H1 (cell line): ENCODE measurements around the gene SHROOM3. TPM values are rescaled to one million over a fixed set of nuclear protein-coding genes. Genes with fewer than 3 reads are reported as not detected.

Experiments used
- CTCF ChIA-PET: fragments of 300-600 bp; sonication (Branson Sonifier 250); formaldehyde crosslinking; loops from one replicate; lab custom pipeline; 2021; ENCODE audit not compliant: partially characterized antibody; lab: Charles Lee
- POLR2A ChIA-PET: fragments of 300-600 bp; sonication (Branson Sonifier 250); formaldehyde crosslinking; loops from one replicate; lab custom pipeline; 2021; ENCODE audit warnings: inconsistent platforms; ENCODE audit not compliant: partially characterized antibody; lab: Charles Lee
- DNase-seq, 2 experiments: peaks; one replicate each; pipeline versions ENCODE4 v3.0.0 to v3.0.0-alpha.2; 2010 to 2022; ENCODE audit warnings: low spot score in 2 of 2, low read depth in 1 of 2, mixed read lengths in 1 of 2
- FAIRE-seq: peaks from 2 replicates; lab custom pipeline; 2011; peaks lifted over from hg19 to GRCh38; lab: Jason Lieb, UNC
- H2AFZ ChIP-seq: 2 replicates; pipeline ENCODE4 v1.8.1; 2012; ENCODE audit warnings: low read length, inconsistent platforms
- H2AK5ac ChIP-seq: 2 replicates; pipeline ENCODE4 v1.6.1; 2013; ENCODE audit warnings: low read depth, low read length
- H2BK120ac ChIP-seq: replicated peaks from 2 replicates; pipeline ENCODE3; 2013; ENCODE audit warnings: low read depth, low read length, inconsistent platforms
- H2BK12ac ChIP-seq: 2 replicates; pipeline ENCODE4 v1.6.1; 2013; ENCODE audit warnings: low read depth, low read length
- H2BK15ac ChIP-seq: 2 replicates; pipeline ENCODE4 v1.6.1; 2013; ENCODE audit warnings: low read length
- H2BK20ac ChIP-seq: 2 replicates; pipeline ENCODE4 v1.6.1; 2013; ENCODE audit warnings: low read length
- H2BK5ac ChIP-seq: 2 replicates; pipeline ENCODE4 v1.6.1; 2013; ENCODE audit warnings: low read depth, low read length
- H3K14ac ChIP-seq: 2 replicates; pipeline ENCODE4 v1.6.1; 2013; ENCODE audit warnings: inconsistent platforms; ENCODE audit not compliant: insufficient read length
- H3K18ac ChIP-seq: 2 replicates; pipeline ENCODE4 v1.6.1; 2013; ENCODE audit warnings: low read length; ENCODE audit errors: extremely low read depth
- H3K23ac ChIP-seq: 2 replicates; pipeline ENCODE4 v1.6.1; 2013; ENCODE audit warnings: inconsistent platforms; ENCODE audit not compliant: insufficient read length
- H3K23me2 ChIP-seq: 2 replicates; pipeline ENCODE4 v1.6.1; 2013; ENCODE audit warnings: low read depth, low read length
- H3K27ac ChIP-seq: 2 replicates; pipeline ENCODE4 v1.6.1; 2011; ENCODE audit warnings: low read depth, low read length, inconsistent platforms
- H3K27me3 ChIP-seq, 4 experiments: replicated peaks in 1 of 4; 1 replicate in 1 of 4; 2 replicates in 3 of 4; pipeline versions ENCODE4 v1.6.1 to v1.8.1; 2011 to 2013; ENCODE audit warnings: low read length in 3 of 4, mild to moderate bottlenecking in 3 of 4, inconsistent platforms in 2 of 4, mixed read lengths in 2 of 4, moderate library complexity in 1 of 4; ENCODE audit not compliant: control insufficient read depth in 3 of 4, insufficient read depth in 3 of 4; ENCODE audit errors: extremely low read depth in 1 of 4
- H3K36me3 ChIP-seq, 4 experiments: 2 replicates each; pipeline versions ENCODE4 v1.6.1 to v1.8.1; 2011 to 2013; ENCODE audit warnings: mild to moderate bottlenecking in 4 of 4, low read length in 3 of 4, moderate library complexity in 2 of 4, control low read depth in 1 of 4, inconsistent platforms in 1 of 4; ENCODE audit not compliant: insufficient read depth in 4 of 4, control insufficient read depth in 2 of 4
- H3K4ac ChIP-seq: replicated peaks from 2 replicates; pipeline ENCODE3; 2013; ENCODE audit warnings: low read length, low read depth, mixed read lengths, inconsistent platforms; ENCODE audit not compliant: insufficient read length
- H3K4me1 ChIP-seq, 4 experiments: replicated peaks in 1 of 4; 1 replicate in 1 of 4; 2 replicates in 3 of 4; pipeline versions ENCODE4 v1.6.1 to v1.8.1; 2011 to 2013; ENCODE audit warnings: low read length in 3 of 4, inconsistent platforms in 2 of 4, mixed read lengths in 1 of 4; ENCODE audit not compliant: insufficient read depth in 4 of 4, control insufficient read depth in 3 of 4
- H3K4me2 ChIP-seq, 2 experiments: 2 replicates each; pipeline versions ENCODE4 v1.6.1 to v1.8.1; 2011 to 2013; ENCODE audit warnings: low read depth in 2 of 2, low read length in 2 of 2, control low read depth in 1 of 2, inconsistent platforms in 1 of 2, mild to moderate bottlenecking in 1 of 2; ENCODE audit not compliant: insufficient read depth in 1 of 2
- H3K4me3 ChIP-seq, 4 experiments: fragments of 200-600, 300-600 bp in 1 of 4; sonication (generic), shearing (Covaris generic), sonication (Bioruptor Twin) in 1 of 4; 2 replicates each; pipeline versions ENCODE4 v1.5.1 to v1.8.1; 2011 to 2016; ENCODE audit warnings: low read length in 4 of 4, low read depth in 3 of 4, control low read depth in 2 of 4, inconsistent platforms in 2 of 4, mild to moderate bottlenecking in 2 of 4, mixed read lengths in 1 of 4, moderate library complexity in 1 of 4; ENCODE audit not compliant: insufficient read depth in 2 of 4; ENCODE audit errors: extremely low read depth in 1 of 4
- H3K56ac ChIP-seq: replicated peaks from 2 replicates; pipeline ENCODE3; 2013; ENCODE audit warnings: low read depth, mild to moderate bottlenecking, mixed read lengths, low read length, inconsistent platforms; ENCODE audit not compliant: insufficient read length
- H3K79me1 ChIP-seq: 2 replicates; pipeline ENCODE4 v1.6.1; 2013; ENCODE audit warnings: low read depth, low read length, control low read depth
- H3K79me2 ChIP-seq, 2 experiments: 2 replicates each; pipeline versions ENCODE4 v1.6.1 to v1.8.1; 2012 to 2013; ENCODE audit warnings: low read length in 2 of 2, mild to moderate bottlenecking in 2 of 2, inconsistent platforms in 1 of 2; ENCODE audit not compliant: insufficient read depth in 2 of 2, control insufficient read depth in 1 of 2
- H3K9ac ChIP-seq, 4 experiments: replicated peaks in 1 of 4; 1 replicate in 1 of 4; 2 replicates in 3 of 4; pipeline versions ENCODE4 v1.6.1 to v1.8.1; 2011 to 2013; ENCODE audit warnings: low read depth in 3 of 4, low read length in 3 of 4, control low read depth in 2 of 4, mild to moderate bottlenecking in 2 of 4, moderate library complexity in 2 of 4, inconsistent platforms in 1 of 4; ENCODE audit errors: extremely low read depth in 1 of 4
- H3K9me3 ChIP-seq, 2 experiments: 2 replicates each; pipeline versions ENCODE4 v1.6.1 to v1.8.1; 2012 to 2013; ENCODE audit warnings: mild to moderate bottlenecking in 2 of 2, moderate library complexity in 2 of 2, control low read depth in 1 of 2, inconsistent platforms in 1 of 2, low read depth in 1 of 2, low read length in 1 of 2, mixed read lengths in 1 of 2; ENCODE audit not compliant: insufficient read depth in 2 of 2
- H4K20me1 ChIP-seq, 2 experiments: replicated peaks in 1 of 2; 2 replicates each; pipeline versions ENCODE3 to v1.8.1; 2011 to 2013; ENCODE audit warnings: inconsistent platforms in 2 of 2, low read length in 2 of 2, mild to moderate bottlenecking in 1 of 2; ENCODE audit not compliant: insufficient read depth in 2 of 2, control insufficient read depth in 1 of 2
- H4K5ac ChIP-seq: 2 replicates; pipeline ENCODE4 v1.6.1; 2013; ENCODE audit warnings: low read length, low read depth, mixed read lengths, inconsistent platforms; ENCODE audit not compliant: insufficient read length
- H4K8ac ChIP-seq: 2 replicates; pipeline ENCODE4 v1.8.0; 2013; ENCODE audit warnings: mild to moderate bottlenecking, moderate library complexity, low read length, inconsistent platforms; ENCODE audit not compliant: insufficient read depth; ENCODE audit errors: extremely low read depth
- H4K91ac ChIP-seq: replicated peaks from 2 replicates; pipeline ENCODE3; 2013; ENCODE audit warnings: low read length, mixed read lengths, inconsistent platforms; ENCODE audit not compliant: insufficient read length
- CBX8 ChIP-seq: fragments of 300-800, 300-1000 bp; sonication (generic); IDR thresholded peaks from 2 replicates; pipeline ENCODE4 v1.7.1; 2016; ENCODE audit warnings: low read depth, low read length, borderline replicate concordance
- POLR2AphosphoS5 ChIP-seq: IDR thresholded peaks from 2 replicates; pipeline ENCODE4 v1.6.1; 2011; ENCODE audit warnings: low read depth, low read length
- RAD21 ChIP-seq, 2 experiments: IDR thresholded peaks in 1 of 2; conservative IDR thresholded peaks in 1 of 2; 2 replicates each; pipeline ENCODE4 v1.6.1; 2011; ENCODE audit warnings: low read depth in 2 of 2, low read length in 2 of 2, improper control_type of control experiment in 1 of 2, inconsistent platforms in 1 of 2, mild to moderate bottlenecking in 1 of 2, moderate library complexity in 1 of 2
- RXRA ChIP-seq: IDR thresholded peaks from 2 replicates; pipeline ENCODE4 v1.6.1; 2011; ENCODE audit warnings: low read depth, mild to moderate bottlenecking, low read length, moderate library complexity; ENCODE audit not compliant: insufficient read depth
- TAF7 ChIP-seq: optimal IDR thresholded peaks from 2 replicates; pipeline ENCODE3; 2011; ENCODE audit warnings: low read depth, mild to moderate bottlenecking, inconsistent platforms, low read length, moderate library complexity, borderline replicate concordance
- YY1 ChIP-seq: IDR thresholded peaks from 2 replicates; pipeline ENCODE4 v1.6.1; 2011; ENCODE audit warnings: low read depth, mild to moderate bottlenecking, low read length
- WGBS, 2 experiments: shearing (Covaris generic) in 1 of 2; methylation state at CpG; one replicate each; pipeline versions ENCODE4 v1.1.6 to v1.1.7; 2013 to 2015; ENCODE audit warnings: low lambda C conversion rate in 2 of 2, mixed read lengths in 2 of 2, inconsistent platforms in 1 of 2, low coverage in 1 of 2, missing lambda C conversion rate in 1 of 2; ENCODE audit not compliant: insufficient replicate concordance in 2 of 2, insufficient coverage in 1 of 2, insufficient read length in 1 of 2; ENCODE audit errors: extremely low coverage in 1 of 2, missing lambda C conversion rate in 1 of 2; 5-methylcytosine and 5-hydroxymethylcytosine counted together
- polyA plus RNA-seq, 7 experiments: library from polyadenylated mRNA; depleted of rRNA in 3 of 7; stranded (reverse) in 5 of 7; unstranded in 2 of 7; fragments of >200 nt in 5 of 7; fragments of 200-250 nt in 2 of 7; gene quantifications; 1 replicate in 5 of 7; 2 replicates in 1 of 7; 4 replicates in 1 of 7; pipeline versions ENCODE4 v1.2.1 to v1.2.3, GENCODE V29; 2011 to 2013; ENCODE audit warnings: missing spikeins in 2 of 7, mixed read lengths in 2 of 7
- total RNA-seq: library from RNA; stranded (reverse); fragmentation: NEBNext Ultra II Directional; extraction: Animal tissue kit (Norgen Biotek cat#: 25700); gene quantifications from 2 replicates; pipeline ENCODE4 v1.2.1, GENCODE V29; 2021
- TF ChIP-seq, protein P1 (sequence below), 3 experiments: IDR thresholded peaks; 1 replicate in 2 of 3; 2 replicates in 1 of 3; pipeline versions ENCODE4 v1.5.1 to v1.6.1; 2011; ENCODE audit warnings: low read length in 3 of 3, mild to moderate bottlenecking in 3 of 3, inconsistent platforms in 2 of 3, low read depth in 1 of 3, moderate library complexity in 1 of 3; ENCODE audit not compliant: insufficient read depth in 1 of 3; ENCODE audit errors: control extremely low read depth in 1 of 3
- TF ChIP-seq, protein P2 (sequence below): IDR thresholded peaks from 2 replicates; pipeline ENCODE4 v1.6.1; 2011; ENCODE audit warnings: low read length, improper control_type of control experiment

The SHROOM3 gene
- total and polyA plus RNA-seq, 2 of the 8 experiments (the other 6 are each of a cell fraction or from before 2014, with no cell fraction given), result 15.8 to 34.0 TPM

DNA sequence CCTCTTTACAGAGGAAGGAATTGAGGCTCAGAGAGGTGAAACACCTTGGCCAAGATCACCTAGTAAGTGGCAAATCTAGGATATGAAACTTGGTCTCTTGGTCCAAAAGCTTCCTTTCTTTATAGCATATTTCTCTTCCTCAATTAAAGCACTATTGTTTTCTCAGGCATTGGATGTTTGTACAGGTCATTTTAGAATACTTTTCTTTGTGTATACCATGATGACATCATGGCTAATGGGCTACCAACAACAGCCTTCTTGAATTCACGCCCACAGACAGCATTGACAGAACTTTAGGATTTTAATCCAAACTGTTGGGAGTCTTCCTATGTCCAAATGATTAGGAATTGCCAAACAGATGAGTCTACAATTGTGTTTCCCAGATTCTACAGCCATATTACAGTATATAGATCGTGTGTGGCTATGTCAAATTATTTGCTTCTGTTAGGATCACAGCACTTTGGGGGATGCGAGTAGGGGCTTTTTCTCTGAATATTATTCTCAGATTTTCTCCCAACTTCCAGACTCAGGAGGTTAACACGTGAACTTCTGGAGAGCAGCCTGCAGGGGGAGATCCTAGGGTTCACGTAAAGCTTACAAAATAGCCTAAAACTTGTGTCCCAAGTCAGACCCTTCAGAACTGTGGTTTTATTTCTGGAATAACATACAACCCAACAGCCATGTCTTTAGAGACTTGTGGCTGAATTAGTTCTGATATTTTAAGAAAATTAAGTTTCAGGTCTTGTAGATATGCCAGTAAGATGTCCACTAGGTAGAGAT is 191.8 kb downstream of the SHROOM3 start:
- Histone ChIP-seq H3K14ac (no peak overlapping the region), H3K23ac (no peak overlapping the region), H3K9me3 (no peaks in the 10 kb centered on the region), H3K27me3 (no peaks in the 10 kb centered on the region), H2BK120ac (no peak overlapping the region), H4K91ac (no peak overlapping the region), H4K5ac (no peak overlapping the region), H3K9ac (no peak overlapping the region), H3K4me3 (no peak overlapping the region), H3K23me2 (no peaks in the 10 kb centered on the region), H3K4me2 (no peak overlapping the region), H4K20me1 (no peaks in the 10 kb centered on the region), H3K18ac (no peak overlapping the region), H3K27ac (no peak overlapping the region), H2AFZ (no peak overlapping the region), H4K8ac (no peak overlapping the region), H2BK5ac (no peak overlapping the region), H3K56ac (no peak overlapping the region), H2BK20ac (no peak overlapping the region), H3K79me2 (no peaks in the 10 kb centered on the region), H3K4me1 (peaks cover 5 to 25% (median 7%) of the 10 kb centered on the region in 4 experiments; a peak in 5 of 7 replicates), H3K36me3 (no peaks in the 10 kb centered on the region), H2BK15ac (no peak overlapping the region), H2BK12ac (no peak overlapping the region), H3K4ac (no peak overlapping the region), H3K79me1 (no peaks in the 10 kb centered on the region), H2AK5ac (no peak overlapping the region)
- FAIRE-seq, result peak; percentile 71
- DNase-seq, result no peak
- ChIA-PET CTCF (interaction anchor here (0.6 to 3.6 kb wide), 39 partner anchors 8 to 330 kb away, joined by 3 to 17 read pairs (median 4); no protein-coding TSS in a partner anchor), POLR2A (interaction anchor here (1.2 kb wide), 1 partner anchor 12 kb away, joined by 3 read pairs; no protein-coding TSS in a partner anchor)
- 50% methylated on average over 5 of the region's 5 CpGs; no CpG with 5 or more reads in 1 of the 2 experiments for WGBS, 2 experiments
- TF ChIP-seq CBX8, result no peak
- TF ChIP-seq RAD21 (IDR thresholded peaks at IDR 0.05 in 1 of 2, conservative IDR thresholded peaks at IDR 0.05 in 1 of 2; ENCODE audit: low read depth in 2 of 2, low read length in 2 of 2), result peak; percentile 47 to 61
- TF ChIP-seq, protein P1, sequence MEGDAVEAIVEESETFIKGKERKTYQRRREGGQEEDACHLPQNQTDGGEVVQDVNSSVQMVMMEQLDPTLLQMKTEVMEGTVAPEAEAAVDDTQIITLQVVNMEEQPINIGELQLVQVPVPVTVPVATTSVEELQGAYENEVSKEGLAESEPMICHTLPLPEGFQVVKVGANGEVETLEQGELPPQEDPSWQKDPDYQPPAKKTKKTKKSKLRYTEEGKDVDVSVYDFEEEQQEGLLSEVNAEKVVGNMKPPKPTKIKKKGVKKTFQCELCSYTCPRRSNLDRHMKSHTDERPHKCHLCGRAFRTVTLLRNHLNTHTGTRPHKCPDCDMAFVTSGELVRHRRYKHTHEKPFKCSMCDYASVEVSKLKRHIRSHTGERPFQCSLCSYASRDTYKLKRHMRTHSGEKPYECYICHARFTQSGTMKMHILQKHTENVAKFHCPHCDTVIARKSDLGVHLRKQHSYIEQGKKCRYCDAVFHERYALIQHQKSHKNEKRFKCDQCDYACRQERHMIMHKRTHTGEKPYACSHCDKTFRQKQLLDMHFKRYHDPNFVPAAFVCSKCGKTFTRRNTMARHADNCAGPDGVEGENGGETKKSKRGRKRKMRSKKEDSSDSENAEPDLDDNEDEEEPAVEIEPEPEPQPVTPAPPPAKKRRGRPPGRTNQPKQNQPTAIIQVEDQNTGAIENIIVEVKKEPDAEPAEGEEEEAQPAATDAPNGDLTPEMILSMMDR (IDR thresholded peaks at IDR 0.05; ENCODE audit: control extremely low read depth in 1 of 3, insufficient read depth in 1 of 3, low read depth in 1 of 3, low read length in 3 of 3), result peak; percentile 23 to 62 (median 61)
- no peak for TF ChIP-seq YY1
- TF ChIP-seq, protein P2, sequence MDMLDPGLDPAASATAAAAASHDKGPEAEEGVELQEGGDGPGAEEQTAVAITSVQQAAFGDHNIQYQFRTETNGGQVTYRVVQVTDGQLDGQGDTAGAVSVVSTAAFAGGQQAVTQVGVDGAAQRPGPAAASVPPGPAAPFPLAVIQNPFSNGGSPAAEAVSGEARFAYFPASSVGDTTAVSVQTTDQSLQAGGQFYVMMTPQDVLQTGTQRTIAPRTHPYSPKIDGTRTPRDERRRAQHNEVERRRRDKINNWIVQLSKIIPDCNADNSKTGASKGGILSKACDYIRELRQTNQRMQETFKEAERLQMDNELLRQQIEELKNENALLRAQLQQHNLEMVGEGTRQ, result no peak
- TF ChIP-seq RXRA, result no peak
- no peak for TF ChIP-seq POLR2AphosphoS5
- no peak for TF ChIP-seq TAF7
